Measurements from ENCODE around the gene HSD3B7. TPM values are rescaled to one million over a fixed set of nuclear protein-coding genes. Genes with fewer than 3 reads are reported as not detected.
"Not testable (repeated sequence)": the region's sequence is repeated elsewhere in the genome, so short reads cannot be mapped to it uniquely, and the experiment has no call there.

The HSD3B7 gene
- total RNA-seq (2014; rRNA removed; shearing (Covaris generic)), result 4.3 and 5.2 TPM in 2 replicates
- polyA plus RNA-seq (2015; cell fraction: cytosol; rRNA removed), result 6.6 and 7.7 TPM in 2 replicates
- 8.3 and 12.0 TPM in 2 replicates for polyA plus RNA-seq (2015; cell fraction: nucleus; rRNA removed)

- peak; percentile 79 for DNase-seq (ENCODE audit: low read depth, low spot score)
- in situ Hi-C loops (cut with HindIII; ENCODE audit: low pct_unique_long_range_greater_than_20kb, low sequenced_read_pairs), result no loop called here
Observed at GRCh38 chr16:30984669-30985400, at the start of gene HSD3B7. TSS of gene HSD3B7 (plus strand) at chr16:30985207. CDS start at chr16:30985659, 452 bp downstream.

- DNase-seq (ENCODE audit: low read depth, low spot score), result no peak
- in situ Hi-C loops (cut with HindIII; ENCODE audit: low pct_unique_long_range_greater_than_20kb, low sequenced_read_pairs), result no loop called here
Observed at GRCh38 chr16:30937692-30938091, 47.3 kb upstream of the HSD3B7 start.

GRCh38 chr16:30939571-30939970, 45.4 kb upstream of the HSD3B7 start:
- in situ Hi-C loops (cut with HindIII; ENCODE audit: low pct_unique_long_range_greater_than_20kb, low sequenced_read_pairs); DNase-seq (ENCODE audit: low read depth, low spot score): not testable (repeated sequence)

DNA sequence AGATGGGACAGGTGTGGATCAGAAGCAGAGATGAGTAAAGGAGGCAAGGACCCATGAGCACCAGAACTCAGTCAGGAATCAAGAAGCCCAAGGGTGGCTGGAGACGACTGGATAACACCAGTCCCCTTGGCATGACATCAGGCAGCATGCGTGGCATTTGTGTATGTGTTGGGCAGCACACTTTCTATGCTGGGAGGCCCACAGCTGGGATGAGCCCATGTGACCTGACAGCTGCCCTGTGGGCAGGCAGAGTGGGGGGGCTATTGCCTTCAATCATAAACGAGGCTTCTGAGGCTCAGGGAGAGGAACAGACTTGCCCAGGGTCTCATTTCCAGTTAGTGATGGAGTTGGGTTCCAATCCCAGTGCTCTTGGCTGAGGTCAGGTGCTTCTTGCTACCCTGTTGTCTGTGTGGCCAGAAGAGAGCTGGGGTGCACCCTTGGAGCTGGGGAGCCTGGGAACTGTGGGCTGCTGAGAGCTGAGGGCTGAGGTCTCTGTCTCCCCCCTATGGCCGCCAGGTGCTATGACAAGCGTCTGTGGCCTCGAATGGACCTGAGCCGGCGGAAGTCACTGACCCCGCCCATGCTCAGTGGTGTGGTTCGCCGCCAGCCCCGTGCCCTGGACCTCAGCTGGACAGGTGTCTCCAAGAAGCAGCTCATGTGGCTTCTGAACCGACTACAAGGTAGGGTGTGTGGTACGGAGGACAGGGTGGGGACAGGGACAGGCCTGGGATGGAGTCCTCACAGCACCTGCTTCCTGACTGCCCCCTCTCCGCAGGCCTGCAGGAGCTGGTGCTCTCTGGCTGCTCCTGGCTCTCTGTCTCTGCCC, 43.2 kb upstream of the HSD3B7 start:
- in situ Hi-C loops (cut with HindIII; ENCODE audit: low pct_unique_long_range_greater_than_20kb, low sequenced_read_pairs), result no loop called here
- peak; percentile 71 for DNase-seq (ENCODE audit: low read depth, low spot score)

- no peak for DNase-seq (ENCODE audit: low read depth, low spot score)
- in situ Hi-C loops (cut with HindIII; ENCODE audit: low pct_unique_long_range_greater_than_20kb, low sequenced_read_pairs), result no loop called here
Observed at GRCh38 chr16:30942426-30942806, 42.6 kb upstream of the HSD3B7 start.

DNA sequence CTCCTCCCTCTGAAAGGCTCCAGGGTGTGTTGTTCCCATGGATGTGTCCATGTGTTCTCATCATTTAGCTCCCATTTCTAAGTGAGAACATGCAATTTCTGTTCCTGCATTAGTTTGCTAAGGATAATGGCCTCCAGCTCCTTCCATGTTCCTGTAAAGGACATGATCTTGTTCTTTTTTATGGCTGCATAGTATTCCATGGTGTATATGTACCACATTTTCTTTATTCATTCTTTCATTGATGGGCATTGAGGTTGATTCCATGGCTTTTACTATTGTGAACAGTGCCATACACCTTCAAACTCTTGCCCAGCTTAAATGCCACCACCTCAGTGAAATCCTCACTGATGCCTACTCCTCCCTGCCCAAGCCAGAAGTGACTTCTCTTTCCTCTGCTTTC, 40.7 kb upstream of the HSD3B7 start:
- in situ Hi-C loops (cut with HindIII; ENCODE audit: low pct_unique_long_range_greater_than_20kb, low sequenced_read_pairs), result no loop called here
- no peak for DNase-seq (ENCODE audit: low read depth, low spot score)

GRCh38 chr16:30946671-30947540, 38.1 kb upstream of the HSD3B7 start:
- in situ Hi-C loops (cut with HindIII; ENCODE audit: low pct_unique_long_range_greater_than_20kb, low sequenced_read_pairs), result no loop called here
- no peak for DNase-seq (ENCODE audit: low read depth, low spot score)

GRCh38 chr16:30947541-30947858, 37.5 kb upstream of the HSD3B7 start:
- in situ Hi-C loops (cut with HindIII; ENCODE audit: low pct_unique_long_range_greater_than_20kb, low sequenced_read_pairs), result no loop called here
- no peak for DNase-seq (ENCODE audit: low read depth, low spot score)

DNA sequence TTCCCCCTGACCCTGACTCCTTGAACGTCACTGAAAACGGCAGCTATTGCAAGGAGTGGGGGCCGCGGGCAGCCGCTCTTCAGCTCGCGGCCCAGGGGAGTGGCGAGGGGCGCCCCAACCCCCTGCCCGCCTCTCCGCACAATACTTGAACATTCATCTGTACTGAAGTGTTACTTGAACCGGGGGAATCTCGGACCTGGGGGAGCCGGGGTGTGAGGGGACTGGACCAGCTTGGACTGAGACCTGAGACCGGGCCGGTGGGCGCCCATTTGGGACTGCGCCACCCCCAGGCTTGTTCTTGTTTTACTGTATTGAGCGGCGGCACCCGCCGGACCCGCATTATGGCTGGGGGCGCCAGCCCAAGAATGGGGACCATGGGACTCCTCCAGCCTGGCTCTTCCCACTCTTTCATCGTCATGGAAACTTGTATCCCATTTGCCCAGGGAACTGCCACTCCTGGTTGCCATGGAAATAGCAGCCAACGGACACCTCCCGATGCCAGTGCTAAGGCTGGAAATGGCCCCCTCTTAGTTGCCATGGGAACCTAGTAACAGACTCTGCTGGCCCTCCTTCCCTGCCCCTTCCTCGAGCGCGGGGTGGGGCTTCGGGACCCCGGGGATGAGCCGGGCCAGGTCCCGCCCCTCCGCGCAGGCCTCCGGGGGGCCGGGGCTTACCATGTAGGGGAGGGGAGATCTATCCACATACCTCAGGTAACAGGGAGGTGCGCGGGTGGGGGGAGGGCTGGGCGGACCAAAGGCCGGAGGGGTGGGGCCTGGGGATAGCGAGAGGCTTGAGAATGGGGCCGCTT, 36.9 kb upstream of the HSD3B7 start:
- in situ Hi-C loops (cut with HindIII; ENCODE audit: low pct_unique_long_range_greater_than_20kb, low sequenced_read_pairs), result no loop called here
- peak; percentile 95 for DNase-seq (ENCODE audit: low read depth, low spot score)

DNA sequence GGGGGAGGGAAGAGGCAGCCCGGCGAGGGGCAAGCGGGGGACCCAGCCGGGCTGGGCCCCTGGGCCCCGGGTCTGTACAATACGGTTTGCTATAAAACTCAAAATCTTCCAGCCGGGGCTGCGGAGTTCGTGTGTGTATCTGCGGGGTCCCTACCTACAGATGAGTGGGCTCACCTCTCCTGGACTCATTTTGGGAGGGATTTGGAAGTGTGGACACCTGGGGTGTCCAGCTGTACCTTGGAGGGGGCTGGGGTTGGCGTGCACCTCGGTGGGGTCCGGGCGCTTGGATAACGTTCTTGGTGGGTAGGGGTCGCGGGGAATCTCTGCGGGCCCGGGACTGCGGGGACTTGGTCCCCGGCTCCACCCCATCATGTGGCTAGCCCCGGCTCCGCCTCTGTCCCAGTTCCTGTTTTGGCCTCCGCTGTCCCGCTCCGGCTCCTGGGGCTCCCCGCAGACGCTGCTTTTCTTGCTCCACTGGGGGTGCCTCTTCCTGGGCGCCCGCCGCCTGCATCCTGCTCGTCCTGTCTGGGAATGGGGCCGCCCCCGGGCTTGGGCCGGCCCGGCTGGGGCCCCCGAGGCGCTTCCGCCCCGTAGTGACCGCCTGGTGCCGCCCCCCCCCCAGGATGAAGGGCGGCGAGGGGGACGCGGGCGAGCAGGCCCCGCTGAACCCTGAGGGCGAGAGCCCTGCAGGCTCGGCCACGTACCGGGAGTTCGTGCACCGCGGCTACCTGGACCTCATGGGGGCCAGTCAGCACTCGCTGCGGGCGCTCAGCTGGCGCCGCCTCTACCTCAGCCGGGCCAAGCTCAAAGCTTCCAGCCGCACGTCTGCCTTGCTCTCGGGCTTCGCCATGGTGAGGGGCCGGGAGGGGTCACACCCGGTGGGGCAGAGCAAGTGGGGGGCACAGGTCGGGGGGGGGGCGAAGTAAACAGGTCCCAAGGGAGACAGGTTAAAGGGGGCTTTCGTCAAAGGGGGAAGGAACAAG, 36.0 kb upstream of the HSD3B7 start, which contains the start of gene ORAI3:
Gene ORAI3 (plus strand): TSS at position 402 of the 983 bp plus-strand sequence. CDS start 222 bp downstream, at position 624.
- in situ Hi-C loops (cut with HindIII; ENCODE audit: low pct_unique_long_range_greater_than_20kb, low sequenced_read_pairs), result no loop called here
- peak; percentile 50 for DNase-seq (ENCODE audit: low read depth, low spot score)

DNA sequence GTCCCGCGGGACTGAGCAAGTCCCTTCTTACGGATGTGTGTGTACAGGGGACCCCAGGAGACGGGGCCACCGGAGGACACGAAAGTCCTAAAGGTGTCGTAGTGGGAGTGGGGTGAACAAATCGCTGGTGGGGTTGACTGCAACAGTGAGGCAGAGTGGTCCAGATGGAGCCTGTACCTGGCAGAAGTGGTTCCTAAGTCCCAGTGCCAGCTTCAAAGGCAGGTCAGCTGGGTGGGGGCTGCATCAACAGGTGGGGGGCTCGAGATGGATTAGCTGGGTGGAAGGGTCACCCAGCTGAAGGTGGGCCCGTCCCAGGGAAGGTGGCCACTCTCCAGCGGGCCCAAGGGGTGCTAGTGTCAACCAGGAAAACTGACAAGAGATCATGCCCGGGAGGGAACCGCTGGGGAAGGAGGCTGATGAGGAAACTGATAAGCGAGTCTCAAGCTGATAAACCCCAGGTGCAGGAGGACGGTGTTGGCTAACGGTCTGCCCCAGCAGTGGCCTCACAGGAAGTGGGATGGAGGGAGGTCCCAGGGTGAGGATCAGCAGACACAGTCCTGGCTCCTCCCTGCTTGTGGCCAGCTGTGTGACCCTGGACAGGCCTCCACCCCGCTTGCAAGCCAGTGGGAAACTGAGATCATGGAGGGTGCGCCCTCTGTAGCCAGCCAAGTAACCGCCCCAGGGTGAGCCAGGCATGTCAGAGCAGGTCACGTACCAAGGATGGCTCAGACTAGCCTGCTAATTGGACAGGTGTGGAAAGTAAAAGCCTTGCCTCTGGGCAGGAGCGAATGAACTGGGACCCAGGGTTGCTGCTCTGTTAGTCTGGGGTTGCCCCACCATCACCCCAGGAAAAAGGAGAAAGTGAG, 35.1 kb upstream of the HSD3B7 start:
- in situ Hi-C loops (cut with HindIII; ENCODE audit: low pct_unique_long_range_greater_than_20kb, low sequenced_read_pairs), result no loop called here
- DNase-seq (ENCODE audit: low read depth, low spot score), result peak; percentile 70

DNA sequence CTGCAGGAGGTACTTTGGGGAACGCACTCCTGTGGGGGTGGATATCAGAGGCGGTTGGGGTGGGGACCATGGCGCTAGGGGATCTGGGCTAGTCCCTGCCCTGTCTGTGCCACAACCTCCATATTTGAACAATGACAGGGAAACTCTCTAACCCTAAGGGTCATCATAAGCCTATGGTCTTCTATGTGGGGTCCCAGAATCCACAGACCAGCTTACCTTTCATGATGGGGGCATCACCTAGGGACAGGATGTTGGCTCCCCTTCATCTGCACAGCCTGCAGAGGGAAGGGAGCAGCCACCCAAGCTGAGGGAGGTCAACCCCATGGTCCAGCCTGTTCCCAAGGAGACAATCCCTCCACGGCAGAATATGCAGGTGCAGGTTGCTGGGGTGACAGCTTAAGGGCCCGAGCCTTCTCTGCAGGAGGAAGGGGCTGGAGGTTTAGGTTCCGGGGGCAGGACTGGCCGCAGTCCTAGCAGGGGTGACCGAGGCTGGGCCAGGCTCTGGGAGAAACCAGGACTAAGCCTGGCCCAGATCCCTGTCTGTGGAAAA, 34.4 kb upstream of the HSD3B7 start:
- DNase-seq (ENCODE audit: low read depth, low spot score), result no peak
- in situ Hi-C loops (cut with HindIII; ENCODE audit: low pct_unique_long_range_greater_than_20kb, low sequenced_read_pairs), result no loop called here

GRCh38 chr16:30951193-30951592, 33.8 kb upstream of the HSD3B7 start:
- in situ Hi-C loops (cut with HindIII; ENCODE audit: low pct_unique_long_range_greater_than_20kb, low sequenced_read_pairs), result no loop called here

GRCh38 chr16:30951750-30952149, 33.3 kb upstream of the HSD3B7 start:
- in situ Hi-C loops (cut with HindIII; ENCODE audit: low pct_unique_long_range_greater_than_20kb, low sequenced_read_pairs), result no loop called here
- no peak for DNase-seq (ENCODE audit: low read depth, low spot score)

More at GRCh38 chr16:30951193-30951592, 33.8 kb upstream of the HSD3B7 start:
- no peak for DNase-seq (ENCODE audit: low read depth, low spot score)

DNA sequence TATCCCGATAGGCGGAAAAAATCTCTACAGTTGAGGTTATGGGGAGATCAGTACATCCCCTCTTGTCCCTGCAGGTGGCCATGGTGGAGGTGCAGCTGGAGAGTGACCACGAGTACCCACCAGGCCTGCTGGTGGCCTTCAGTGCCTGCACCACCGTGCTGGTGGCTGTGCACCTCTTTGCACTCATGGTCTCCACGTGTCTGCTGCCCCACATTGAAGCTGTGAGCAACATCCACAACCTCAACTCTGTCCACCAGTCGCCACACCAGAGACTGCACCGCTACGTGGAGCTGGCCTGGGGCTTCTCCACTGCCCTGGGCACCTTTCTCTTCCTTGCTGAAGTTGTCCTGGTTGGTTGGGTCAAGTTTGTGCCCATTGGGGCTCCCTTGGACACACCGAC, 31.9 kb upstream of the HSD3B7 start:
- DNase-seq (ENCODE audit: low read depth, low spot score), result no peak
- in situ Hi-C loops (cut with HindIII; ENCODE audit: low pct_unique_long_range_greater_than_20kb, low sequenced_read_pairs), result no loop called here
